GM12878 (cell line): ENCODE results near the gene PLEKHH2. TPM values are rescaled to one million over a fixed set of nuclear protein-coding genes. Genes with fewer than 3 reads are reported as not detected.

Experiments used
- ATAC-seq: fragments of 200-7000 bp; cut with Tn5 transposase; 3 replicates; pipeline ENCODE4 v1.9.1; 2020; ENCODE audit warnings: mild to moderate bottlenecking, moderate library complexity
- BruUV-seq: library from RNA; stranded (reverse); fragments of 400-500 nt; replicated peaks from 2 replicates; lab custom pipeline; 2021; lab: Mats Ljungman, UMichigan
- CTCF ChIA-PET: fragments of 300-600 bp; sonication (Branson Sonifier 250); formaldehyde crosslinking; extraction: SDS; loops from one replicate; lab custom pipeline; 2021; ENCODE audit warnings: inconsistent platforms; lab: Yijun Ruan, JAX
- POLR2A ChIA-PET: fragments of 350-600 bp; formaldehyde crosslinking; extraction: SDS; loops from one replicate; lab custom pipeline; 2021; ENCODE audit warnings: inconsistent platforms; lab: Charles Lee
- RAD21 ChIA-PET: fragments of 300-600 bp; sonication (Branson Sonifier 250); formaldehyde crosslinking; loops from one replicate; lab custom pipeline; 2023; ENCODE audit warnings: antibody characterized with exemption; ENCODE audit not compliant: unreplicated experiment; lab: Charles Lee
- SMC1A ChIA-PET: fragments of 300-600 bp; sonication (Branson Sonifier 250); formaldehyde crosslinking; loops from one replicate; lab custom pipeline; 2023; ENCODE audit not compliant: unreplicated experiment, uncharacterized antibody; lab: Charles Lee
- DNase-seq: peaks from one replicate; pipeline ENCODE4 v3.0.0-alpha.2; 2011; ENCODE audit warnings: low read depth, low spot score
- FAIRE-seq: peaks from 3 replicates; lab custom pipeline; 2011; peaks lifted over from hg19 to GRCh38; lab: Jason Lieb, UNC
- H2AFZ ChIP-seq: 2 replicates; pipeline ENCODE4 v1.6.0; 2011; ENCODE audit warnings: low read depth, low read length, control low read depth; ENCODE audit not compliant: control insufficient read depth
- H3K27ac ChIP-seq: 2 replicates; pipeline ENCODE4 v1.5.1; 2011; ENCODE audit warnings: control low read depth; ENCODE audit not compliant: control insufficient read depth, insufficient read depth
- H3K27me3 ChIP-seq, 2 experiments: replicated peaks in 1 of 2; 2 replicates each; pipeline versions ENCODE4 v1.6.0 to v1.6.1; 2011; ENCODE audit warnings: low read length in 1 of 2; ENCODE audit not compliant: control insufficient read depth in 2 of 2, insufficient read depth in 2 of 2
- H3K36me3 ChIP-seq, 2 experiments: 2 replicates each; pipeline ENCODE4 v1.5.1; 2011; ENCODE audit warnings: low read length in 1 of 2; ENCODE audit not compliant: control insufficient read depth in 2 of 2, insufficient read depth in 2 of 2
- H3K4me1 ChIP-seq: 2 replicates; pipeline ENCODE4 v1.6.1; 2011; ENCODE audit warnings: mild to moderate bottlenecking, low read length, moderate library complexity, mixed read lengths; ENCODE audit not compliant: control insufficient read depth, insufficient read depth
- H3K4me2 ChIP-seq: 2 replicates; pipeline ENCODE4 v1.6.0; 2011; ENCODE audit warnings: control low read depth; ENCODE audit not compliant: control insufficient read depth, insufficient read depth
- H3K4me3 ChIP-seq: fragments of 200-600 bp; sonication (generic); 2 replicates; pipeline ENCODE4 v1.5.1; 2016
- H3K79me2 ChIP-seq: 2 replicates; pipeline ENCODE4 v1.6.0; 2011; ENCODE audit warnings: low read length; ENCODE audit not compliant: control insufficient read depth, insufficient read depth
- H3K9ac ChIP-seq: 2 replicates; pipeline ENCODE4 v1.8.0; 2011; ENCODE audit warnings: low read length, control low read depth, mixed read lengths; ENCODE audit not compliant: control insufficient read depth, insufficient read depth
- H3K9me3 ChIP-seq: replicated peaks from 3 replicates; pipeline ENCODE4 v1.5.1; 2011; ENCODE audit warnings: mild to moderate bottlenecking, low read length; ENCODE audit not compliant: control insufficient read depth, insufficient read depth
- H4K20me1 ChIP-seq: 2 replicates; pipeline ENCODE4 v1.6.0; 2011; ENCODE audit not compliant: control insufficient read depth, insufficient read depth
- ATF2 ChIP-seq: IDR thresholded peaks from 2 replicates; pipeline ENCODE4 v1.6.1; 2012; ENCODE audit warnings: low read length, inconsistent platforms
- BMI1 ChIP-seq: fragments of 450-650 bp; IDR thresholded peaks from 2 replicates; pipeline ENCODE4 v1.6.1; 2016; ENCODE audit warnings: mild to moderate bottlenecking, moderate library complexity, borderline replicate concordance
- CBFB ChIP-seq: IDR thresholded peaks from 2 replicates; pipeline ENCODE4 v1.6.1; 2016; ENCODE audit warnings: antibody characterized with exemption, low read depth
- CREM ChIP-seq: IDR thresholded peaks from 2 replicates; pipeline ENCODE4 v1.6.1; 2014; ENCODE audit warnings: antibody characterized with exemption, low read depth
- IKZF1 ChIP-seq: fragments of 450-650 bp; conservative IDR thresholded peaks from 2 replicates; pipeline ENCODE4 v1.6.1; 2017; ENCODE audit warnings: antibody characterized with exemption, mild to moderate bottlenecking
- IKZF2 ChIP-seq, 2 experiments: fragments of 450-650 bp; IDR thresholded peaks; 2 replicates each; pipeline ENCODE4 v1.6.1; 2017; ENCODE audit warnings: mild to moderate bottlenecking in 2 of 2, moderate library complexity in 2 of 2
- MLLT1 ChIP-seq: fragments of 450-650 bp; IDR thresholded peaks from 2 replicates; pipeline ENCODE4 v1.6.1; 2016; ENCODE audit warnings: mild to moderate bottlenecking
- MTA3 ChIP-seq: IDR thresholded peaks from 2 replicates; pipeline ENCODE4 v1.6.1; 2012; ENCODE audit warnings: low read length, inconsistent platforms, borderline replicate concordance
- MXI1 ChIP-seq: fragments of 150-350 bp; IDR thresholded peaks from 2 replicates; pipeline ENCODE4 v1.6.1; 2011; ENCODE audit warnings: low read depth, mild to moderate bottlenecking, inconsistent platforms, low read length, improper control_type of control experiment
- NFYA ChIP-seq: IDR thresholded peaks from 2 replicates; pipeline ENCODE4 v1.6.1; 2011; ENCODE audit warnings: low read depth, mild to moderate bottlenecking, low read length, improper control_type of control experiment, borderline replicate concordance
- PBX3 ChIP-seq: IDR thresholded peaks from 2 replicates; pipeline ENCODE4 v1.6.1; 2011; ENCODE audit warnings: mild to moderate bottlenecking, low read depth, low read length, moderate library complexity; ENCODE audit not compliant: insufficient replicate concordance
- RCOR1 ChIP-seq: conservative IDR thresholded peaks from 2 replicates; pipeline ENCODE4 v1.6.1; 2012; ENCODE audit warnings: low read depth, low read length, improper control_type of control experiment
- REST ChIP-seq: IDR thresholded peaks from 2 replicates; pipeline ENCODE4 v1.6.1; 2012; ENCODE audit warnings: mild to moderate bottlenecking, low read depth, low read length
- RUNX3 ChIP-seq: IDR thresholded peaks from 2 replicates; pipeline ENCODE4 v1.6.1; 2012; ENCODE audit warnings: low read length, inconsistent platforms
- SREBF1 ChIP-seq: IDR thresholded peaks from 2 replicates; pipeline ENCODE4 v1.6.1; 2012; ENCODE audit warnings: mild to moderate bottlenecking, low read length
- SUZ12 ChIP-seq: fragments of 200-600 bp; sonication (generic); IDR thresholded peaks from one replicate; pipeline ENCODE4 v1.6.1; 2018; ENCODE audit warnings: antibody characterized with exemption, mild to moderate bottlenecking; ENCODE audit not compliant: unreplicated experiment
- TARDBP ChIP-seq: IDR thresholded peaks from 2 replicates; pipeline ENCODE4 v1.6.1; 2016; ENCODE audit warnings: borderline replicate concordance
- ZNF384 ChIP-seq: IDR thresholded peaks from 2 replicates; pipeline ENCODE4 v1.6.1; 2012; ENCODE audit warnings: low read depth, mild to moderate bottlenecking, low read length, improper control_type of control experiment, borderline replicate concordance
- WGBS: methylation state at CpG from one replicate; pipeline ENCODE4 v1.1.6; 2016; ENCODE audit warnings: low lambda C conversion rate; ENCODE audit not compliant: insufficient replicate concordance, insufficient coverage; ENCODE audit errors: missing lambda C conversion rate; 5-methylcytosine and 5-hydroxymethylcytosine counted together
- in situ Hi-C: fragments of 300-500 bp; cut with MboI; formaldehyde crosslinking; loops from 9 replicates; pipeline ENCODE4 v1.14.3; 2018; ENCODE audit warnings: mixed read lengths
- intact Hi-C: fragments of 100-400 bp; cut with micrococcal nuclease; formaldehyde crosslinking; loops from one replicate; pipeline ENCODE4 v1.14.2; 2022; ENCODE audit not compliant: unreplicated experiment
- polyA plus RNA-seq, 11 experiments: library from polyadenylated mRNA; depleted of rRNA in 4 of 11; unstranded in 6 of 11; stranded (reverse) in 5 of 11; fragments of >200 nt; fragmentation: Nextera tagmentation in 4 of 11; fragmentation: Illumina TruSeq in 1 of 11; extraction: Ambion mirVana in 4 of 11; extraction: Trizol in 1 of 11; gene quantifications; 1 replicate in 1 of 11; 2 replicates in 10 of 11; pipeline versions ENCODE4 v1.2.1 to v1.2.3, GENCODE V29; 2011 to 2016; ENCODE audit warnings: inconsistent platforms in 2 of 11, missing spikeins in 2 of 11, low read depth in 1 of 11
- total RNA-seq, 4 experiments: library from RNA; depleted of rRNA in 3 of 4; stranded (reverse); fragments of >200 nt in 3 of 4; fragmentation: Illumina TruSeq in 1 of 4; extraction: Trizol in 1 of 4; gene quantifications; 2 replicates each; pipeline versions ENCODE4 v1.2.1 to v1.2.3, GENCODE V29; 2013 to 2021

PLEKHH2 gene
- total and polyA plus RNA-seq, 10 of the 15 experiments (the other 5 are each of a cell fraction or from before 2014, with no cell fraction given): not detected

GRCh38 chr2:43743706-43744105 lies 106.6 kb downstream of the PLEKHH2 start (continued):
- no peak for TF ChIP-seq SREBF1
- no peak for TF ChIP-seq CREM
- no peak for TF ChIP-seq ZNF384
- no peak for TF ChIP-seq SUZ12
- no peak for TF ChIP-seq CBFB
- no peak for TF ChIP-seq REST
- no peak for TF ChIP-seq RUNX3
- no peak for TF ChIP-seq RCOR1
- TF ChIP-seq, all 136 proteins: peak for 0

GRCh38 chr2:43745457-43745856 lies 108.4 kb downstream of the PLEKHH2 start:
- FAIRE-seq: no peak
- no peaks in the 10 kb centered on the region for H3K79me2 ChIP-seq
- no peaks in the 10 kb centered on the region for H3K4me1 ChIP-seq
- WGBS: 41% methylated on average over 3 of the region's 3 CpGs
- ATAC-seq: no peak
- no peak overlapping the region for H3K27ac ChIP-seq
- no peaks in the 10 kb centered on the region for H4K20me1 ChIP-seq
- no peak overlapping the region for H2AFZ ChIP-seq
- intact Hi-C loops: no loop called here
- ChIA-PET CTCF (no interaction called here), POLR2A (no interaction called here), RAD21 (no interaction called here), SMC1A (interaction anchor here (1.2 kb wide), 1 partner anchor 101 kb away, joined by 3 read pairs; no protein-coding TSS in a partner anchor)
- no peak overlapping the region for H3K4me3 ChIP-seq
- H3K27me3 ChIP-seq: peaks cover 0 to 1% of the 10 kb centered on the region in 2 experiments; a peak in 1 of 4 replicates
- H3K4me2 ChIP-seq: no peak overlapping the region
- no TSS peak for BruUV-seq
- in situ Hi-C loops: no loop called here
- DNase-seq: no peak
- H3K9ac ChIP-seq: no peak overlapping the region
- H3K36me3 ChIP-seq: no peaks in the 10 kb centered on the region
- no peaks in the 10 kb centered on the region for H3K9me3 ChIP-seq
- TF ChIP-seq IKZF2 (IDR thresholded peaks at IDR 0.05) (no peak), MXI1 (no peak), ATF2 (no peak), TARDBP (no peak), MLLT1 (no peak), MTA3 (no peak), PBX3 (no peak), IKZF1 (no peak), NFYA (no peak), BMI1 (no peak)
